Activated T-cell treated with anti-CD3 and anti-CD28 coated beads, Interleukin-2, amount 50 U/mL, for 4 hours (primary cell): Measurements from ENCODE around the gene PDE4A. TPM values are rescaled to one million over a fixed set of nuclear protein-coding genes. Genes with fewer than 3 reads are reported as not detected.
"Not testable (repeated sequence)": the region's sequence is repeated elsewhere in the genome, so short reads cannot be mapped to it uniquely, and the experiment has no call there.

ENCODE experiments used
- ATAC-seq, 2 donors: fragments of 200-7000 bp; cut with Tn5 transposase; one replicate each; pipeline ENCODE4 v1.10.0; 2021
- DNase-seq: peaks from one replicate; pipeline ENCODE4 v3.0.0-alpha.2; 2020
- H3K27me3 Mint-ChIP-seq: one replicate; pipeline ENCODE4 v1.8.0; 2021; ENCODE audit warnings: low read depth, mixed read lengths
- H3K36me3 Mint-ChIP-seq: one replicate; pipeline ENCODE4 v1.8.0; 2022; ENCODE audit warnings: mixed read lengths; ENCODE audit not compliant: insufficient read depth
- H3K4me1 Mint-ChIP-seq: one replicate; pipeline ENCODE4 v1.8.0; 2021; ENCODE audit warnings: low read depth, mixed read lengths
- H3K4me3 Mint-ChIP-seq: one replicate; pipeline ENCODE4 v1.8.0; 2021; ENCODE audit warnings: mild to moderate bottlenecking, moderate library complexity, mixed read lengths
- H3K9me3 Mint-ChIP-seq: one replicate; pipeline ENCODE4 v1.8.0; 2021; ENCODE audit warnings: mixed read lengths
- total RNA-seq, 3 donors: library from RNA; stranded (reverse); gene quantifications; one replicate each; pipeline ENCODE4 v1.2.1, GENCODE V29; 2021

The PDE4A gene
- 1 to 10 TPM; 4.0 to 4.8 (median 4.2) TPM for total RNA-seq

GRCh38 chr19:10420444-10421239 is at the start of gene PDE4A:
TSS of gene PDE4A (plus strand) at chr19:10420538. CDS start at chr19:10420765, 227 bp downstream.
- Mint-ChIP-seq H3K4me3 (peak within 1 kb of the TSS; percentile 82), H3K27me3 (peaks cover 53% of the 10 kb centered on the region), H3K36me3 (no peaks in the 10 kb centered on the region), H3K9me3 (no peaks in the 10 kb centered on the region), H3K4me1 (peaks cover 62% of the 10 kb centered on the region)
- peak; percentile 38 for DNase-seq
- ATAC-seq: peak in 1 of 2 donors; percentile 15

- H3K4me1 Mint-ChIP-seq: peaks cover 2% of the 10 kb centered on the region
- DNase-seq (no peak), ATAC-seq (no peak)
- H3K4me3 Mint-ChIP-seq: no peak overlapping the region
- H3K9me3 Mint-ChIP-seq: no peaks in the 10 kb centered on the region
- H3K27me3 Mint-ChIP-seq: no peaks in the 10 kb centered on the region
- peaks cover 19% of the 10 kb centered on the region for H3K36me3 Mint-ChIP-seq
Measured at GRCh38 chr19:10372690-10373089, 47.6 kb upstream of the PDE4A start.

- Mint-ChIP-seq H3K4me3 (no peak overlapping the region), H3K36me3 (peaks cover 20% of the 10 kb centered on the region), H3K9me3 (no peaks in the 10 kb centered on the region), H3K27me3 (no peaks in the 10 kb centered on the region), H3K4me1 (peaks cover 10% of the 10 kb centered on the region)
- DNase-seq: no peak
- ATAC-seq: no peak
Measured at GRCh38 chr19:10374931-10375330, 45.4 kb upstream of the PDE4A start.

GRCh38 chr19:10377140-10377640 is 43.1 kb upstream of the PDE4A start:
- not testable (repeated sequence) for H3K9me3 Mint-ChIP-seq, ATAC-seq, H3K27me3 Mint-ChIP-seq, DNase-seq, H3K4me3 Mint-ChIP-seq
- H3K4me1 Mint-ChIP-seq: peaks cover 20% of the 10 kb centered on the region
- peaks cover 20% of the 10 kb centered on the region for H3K36me3 Mint-ChIP-seq

- H3K9me3 Mint-ChIP-seq: no peaks in the 10 kb centered on the region
- peaks cover 20% of the 10 kb centered on the region for H3K4me1 Mint-ChIP-seq
- ATAC-seq (no peak), DNase-seq (no peak)
- no peak overlapping the region for H3K4me3 Mint-ChIP-seq
- peaks cover 20% of the 10 kb centered on the region for H3K36me3 Mint-ChIP-seq
- no peaks in the 10 kb centered on the region for H3K27me3 Mint-ChIP-seq
Measured at GRCh38 chr19:10378124-10378523, 42.2 kb upstream of the PDE4A start.

- H3K9me3 Mint-ChIP-seq: no peaks in the 10 kb centered on the region
- peaks cover 20% of the 10 kb centered on the region for H3K4me1 Mint-ChIP-seq
- DNase-seq (no peak), ATAC-seq (no peak)
- no peaks in the 10 kb centered on the region for H3K27me3 Mint-ChIP-seq
- peak overlapping the region; percentile 96 for H3K4me3 Mint-ChIP-seq
- H3K36me3 Mint-ChIP-seq: peaks cover 14% of the 10 kb centered on the region
Measured at GRCh38 chr19:10379880-10380312, 40.4 kb upstream of the PDE4A start.

- no peaks in the 10 kb centered on the region for H3K27me3 Mint-ChIP-seq
- H3K36me3 Mint-ChIP-seq: peaks cover 12% of the 10 kb centered on the region
- peak within 1 kb of the TSS; percentile 96 for H3K4me3 Mint-ChIP-seq
- H3K9me3 Mint-ChIP-seq: no peaks in the 10 kb centered on the region
- peaks cover 18% of the 10 kb centered on the region for H3K4me1 Mint-ChIP-seq
- peak; percentile 96 for ATAC-seq
- peak; percentile 94 for DNase-seq
Measured at GRCh38 chr19:10380313-10381102, 39.8 kb upstream of the PDE4A start, which contains the start of gene TYK2. TSS of gene TYK2 (minus strand) at chr19:10380572. CDS start at chr19:10378406, 2,166 bp downstream.

- H3K4me3 Mint-ChIP-seq, H3K27me3 Mint-ChIP-seq, H3K9me3 Mint-ChIP-seq, ATAC-seq, H3K36me3 Mint-ChIP-seq, DNase-seq: not testable (repeated sequence)
- H3K4me1 Mint-ChIP-seq: peaks cover 18% of the 10 kb centered on the region
Measured at GRCh38 chr19:10383223-10383499, 37.2 kb upstream of the PDE4A start.

GRCh38 chr19:10384580-10384979 is 35.8 kb upstream of the PDE4A start:
- H3K9me3 Mint-ChIP-seq: no peaks in the 10 kb centered on the region
- no peaks in the 10 kb centered on the region for H3K36me3 Mint-ChIP-seq
- no peak for ATAC-seq

GRCh38 chr19:10388957-10389356 is 31.4 kb upstream of the PDE4A start:
- peaks cover 4% of the 10 kb centered on the region for H3K4me1 Mint-ChIP-seq
- ATAC-seq (peak; percentile 56 to 62), DNase-seq (peak; percentile 88)
- H3K36me3 Mint-ChIP-seq: peaks cover 8% of the 10 kb centered on the region
- no peaks in the 10 kb centered on the region for H3K9me3 Mint-ChIP-seq
- no peak overlapping the region for H3K4me3 Mint-ChIP-seq
- no peaks in the 10 kb centered on the region for H3K27me3 Mint-ChIP-seq

More at GRCh38 chr19:10384580-10384979, 35.8 kb upstream of the PDE4A start:
- no peak overlapping the region for H3K4me3 Mint-ChIP-seq
- no peaks in the 10 kb centered on the region for H3K27me3 Mint-ChIP-seq
- no peak for DNase-seq
- peaks cover 15% of the 10 kb centered on the region for H3K4me1 Mint-ChIP-seq

GRCh38 chr19:10389863-10390262 is 30.5 kb upstream of the PDE4A start:
- H3K4me3 Mint-ChIP-seq: no peak overlapping the region

GRCh38 chr19:10390652-10391286 is 29.6 kb upstream of the PDE4A start:
- peak; percentile 55 to 59 for ATAC-seq
- Mint-ChIP-seq H3K27me3 (no peaks in the 10 kb centered on the region), H3K9me3 (no peaks in the 10 kb centered on the region), H3K4me3 (no peak overlapping the region), H3K4me1 (peaks cover 4% of the 10 kb centered on the region), H3K36me3 (peaks cover 10% of the 10 kb centered on the region)
- peak; percentile 63 for DNase-seq

More at GRCh38 chr19:10389863-10390262, 30.5 kb upstream of the PDE4A start:
- Mint-ChIP-seq H3K4me1 (peaks cover 4% of the 10 kb centered on the region), H3K36me3 (peaks cover 8% of the 10 kb centered on the region), H3K9me3 (no peaks in the 10 kb centered on the region), H3K27me3 (no peaks in the 10 kb centered on the region)
- DNase-seq (no peak), ATAC-seq (no peak)

- Mint-ChIP-seq H3K27me3 (no peaks in the 10 kb centered on the region), H3K4me3 (no peak overlapping the region), H3K9me3 (no peaks in the 10 kb centered on the region), H3K36me3 (peaks cover 20% of the 10 kb centered on the region), H3K4me1 (peaks cover 4% of the 10 kb centered on the region)
- ATAC-seq (no peak), DNase-seq (no peak)
Measured at GRCh38 chr19:10392120-10392519, 28.2 kb upstream of the PDE4A start.

- Mint-ChIP-seq H3K4me3 (no peak overlapping the region), H3K4me1 (peaks cover 8% of the 10 kb centered on the region), H3K27me3 (no peaks in the 10 kb centered on the region), H3K36me3 (peaks cover 22% of the 10 kb centered on the region), H3K9me3 (no peaks in the 10 kb centered on the region)
- DNase-seq (no peak), ATAC-seq (no peak)
Measured at GRCh38 chr19:10393137-10393536, 27.2 kb upstream of the PDE4A start.
